ENCODE results near the gene CAMTA2. TPM values are rescaled to one million over a fixed set of nuclear protein-coding genes. Genes with fewer than 3 reads are reported as not detected.

Gene CAMTA2
- total RNA-seq, 2 donors from 2014 or later = 13.6 to 24.8 TPM

DNA sequence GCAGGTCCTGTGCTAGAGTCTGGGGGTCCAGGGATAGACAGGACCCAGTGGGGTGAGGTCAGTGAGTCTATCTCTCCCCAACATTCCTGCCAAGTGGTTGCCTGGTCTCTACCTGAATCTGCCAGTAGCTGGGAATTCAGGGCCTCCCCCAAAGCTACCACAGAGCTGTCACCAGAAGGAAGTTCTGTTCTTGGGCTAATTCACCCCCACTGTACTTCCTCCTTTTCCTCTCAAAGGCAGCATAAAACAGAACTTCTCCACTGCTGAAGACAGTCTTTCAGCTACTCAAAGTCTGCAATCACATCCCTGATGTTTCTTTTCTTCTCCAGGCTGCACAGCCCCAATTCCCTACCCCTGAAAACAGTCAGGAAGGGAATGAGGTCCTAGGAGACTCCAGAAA is 8.7 kb downstream of the CAMTA2 start:
- Mint-ChIP-seq H3K9me3 (no peaks in the 10 kb centered on the region), H3K4me1 (peaks cover 8% of the 10 kb centered on the region), H3K27ac (no peak overlapping the region), H3K4me3 (no peak overlapping the region), H3K27me3 (ENCODE audit: insufficient read depth) (peaks cover 61% of the 10 kb centered on the region), H3K36me3 (ENCODE audit: low read depth) (peaks cover 35% of the 10 kb centered on the region)
- TF ChIP-seq, protein P1, sequence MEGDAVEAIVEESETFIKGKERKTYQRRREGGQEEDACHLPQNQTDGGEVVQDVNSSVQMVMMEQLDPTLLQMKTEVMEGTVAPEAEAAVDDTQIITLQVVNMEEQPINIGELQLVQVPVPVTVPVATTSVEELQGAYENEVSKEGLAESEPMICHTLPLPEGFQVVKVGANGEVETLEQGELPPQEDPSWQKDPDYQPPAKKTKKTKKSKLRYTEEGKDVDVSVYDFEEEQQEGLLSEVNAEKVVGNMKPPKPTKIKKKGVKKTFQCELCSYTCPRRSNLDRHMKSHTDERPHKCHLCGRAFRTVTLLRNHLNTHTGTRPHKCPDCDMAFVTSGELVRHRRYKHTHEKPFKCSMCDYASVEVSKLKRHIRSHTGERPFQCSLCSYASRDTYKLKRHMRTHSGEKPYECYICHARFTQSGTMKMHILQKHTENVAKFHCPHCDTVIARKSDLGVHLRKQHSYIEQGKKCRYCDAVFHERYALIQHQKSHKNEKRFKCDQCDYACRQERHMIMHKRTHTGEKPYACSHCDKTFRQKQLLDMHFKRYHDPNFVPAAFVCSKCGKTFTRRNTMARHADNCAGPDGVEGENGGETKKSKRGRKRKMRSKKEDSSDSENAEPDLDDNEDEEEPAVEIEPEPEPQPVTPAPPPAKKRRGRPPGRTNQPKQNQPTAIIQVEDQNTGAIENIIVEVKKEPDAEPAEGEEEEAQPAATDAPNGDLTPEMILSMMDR (conservative IDR thresholded peaks at IDR 0.05) = no peak
- Histone ChIP-seq H3K4me1 (ENCODE audit: control insufficient read depth, insufficient read depth, low read length) (peaks cover 3% of the 10 kb centered on the region), H3K9ac (ENCODE audit: extremely low read depth, low read length, poor library complexity, severe bottlenecking) (no peak overlapping the region), H3K27me3 (ENCODE audit: control insufficient read depth, insufficient read depth, low read length, poor library complexity, severe bottlenecking) (peaks cover 13% of the 10 kb centered on the region), H3K4me3 (ENCODE audit: low read length) (no peak overlapping the region), H3K9me3 (ENCODE audit: control insufficient read depth, low read length) (no peaks in the 10 kb centered on the region), H3K27ac (ENCODE audit: low read depth, low read length) (no peak overlapping the region), H3K36me3 (ENCODE audit: control insufficient read depth, insufficient read depth, low read length) (peaks cover 31% of the 10 kb centered on the region)
- DNase-seq = no peak

DNA sequence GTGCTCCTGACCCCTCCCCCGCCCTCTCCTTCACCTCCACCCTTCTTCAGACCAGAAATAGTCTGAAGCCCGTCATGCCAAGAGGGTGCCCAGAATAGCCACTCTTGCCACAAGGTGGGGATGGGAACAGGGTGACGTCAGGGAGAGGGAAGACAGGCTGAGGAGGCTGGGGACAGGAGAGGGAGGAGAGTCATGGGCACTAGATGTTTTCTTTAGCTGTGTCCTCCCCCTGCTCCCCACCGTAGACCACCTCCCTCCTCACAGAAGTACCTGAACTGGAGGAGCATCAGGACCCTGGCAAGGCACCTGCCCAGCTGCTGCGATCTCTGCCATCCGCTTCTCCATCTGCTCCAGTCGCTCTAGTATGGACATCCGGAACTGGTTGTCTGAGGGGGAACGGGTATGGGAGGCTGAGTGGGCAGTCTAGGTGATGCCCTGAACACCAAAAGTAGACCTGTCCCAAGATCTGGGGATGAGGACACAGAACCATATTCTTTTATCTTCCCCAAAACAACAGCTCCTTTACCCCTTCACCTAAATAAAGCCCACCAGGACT is 13.3 kb downstream of the CAMTA2 start:
- peak; percentile 42 for DNase-seq
- TF ChIP-seq, protein P1 (conservative IDR thresholded peaks at IDR 0.05) = no peak
- WGBS, 2 experiments (ENCODE audit: insufficient coverage in 1 of 2, insufficient read length in 1 of 2) = 93 to 100% methylated on average over 3 to 9 of the region's 9 CpGs
- peaks cover 17% of the 10 kb centered on the region for H3K4me1 Mint-ChIP-seq
- H3K4me3 ChIP-seq (ENCODE audit: low read length) = no peak overlapping the region
- peaks cover 36% of the 10 kb centered on the region for H3K36me3 Mint-ChIP-seq (ENCODE audit: low read depth)
- H3K4me3 Mint-ChIP-seq = no peak overlapping the region
- peaks cover 3% of the 10 kb centered on the region for H3K4me1 ChIP-seq (ENCODE audit: control insufficient read depth, insufficient read depth, low read length)
- no peak overlapping the region for H3K9ac ChIP-seq (ENCODE audit: extremely low read depth, low read length, poor library complexity, severe bottlenecking)
- H3K9me3 Mint-ChIP-seq = no peaks in the 10 kb centered on the region
- peaks cover 52% of the 10 kb centered on the region for H3K27me3 Mint-ChIP-seq (ENCODE audit: insufficient read depth)
- no peaks in the 10 kb centered on the region for H3K9me3 ChIP-seq (ENCODE audit: control insufficient read depth, low read length)
- no peak overlapping the region for H3K27ac Mint-ChIP-seq
- no peak overlapping the region for H3K27ac ChIP-seq (ENCODE audit: low read depth, low read length)
- peaks cover 13% of the 10 kb centered on the region for H3K27me3 ChIP-seq (ENCODE audit: control insufficient read depth, insufficient read depth, low read length, poor library complexity, severe bottlenecking)
- peaks cover 60% of the 10 kb centered on the region for H3K36me3 ChIP-seq (ENCODE audit: control insufficient read depth, insufficient read depth, low read length)

DNA sequence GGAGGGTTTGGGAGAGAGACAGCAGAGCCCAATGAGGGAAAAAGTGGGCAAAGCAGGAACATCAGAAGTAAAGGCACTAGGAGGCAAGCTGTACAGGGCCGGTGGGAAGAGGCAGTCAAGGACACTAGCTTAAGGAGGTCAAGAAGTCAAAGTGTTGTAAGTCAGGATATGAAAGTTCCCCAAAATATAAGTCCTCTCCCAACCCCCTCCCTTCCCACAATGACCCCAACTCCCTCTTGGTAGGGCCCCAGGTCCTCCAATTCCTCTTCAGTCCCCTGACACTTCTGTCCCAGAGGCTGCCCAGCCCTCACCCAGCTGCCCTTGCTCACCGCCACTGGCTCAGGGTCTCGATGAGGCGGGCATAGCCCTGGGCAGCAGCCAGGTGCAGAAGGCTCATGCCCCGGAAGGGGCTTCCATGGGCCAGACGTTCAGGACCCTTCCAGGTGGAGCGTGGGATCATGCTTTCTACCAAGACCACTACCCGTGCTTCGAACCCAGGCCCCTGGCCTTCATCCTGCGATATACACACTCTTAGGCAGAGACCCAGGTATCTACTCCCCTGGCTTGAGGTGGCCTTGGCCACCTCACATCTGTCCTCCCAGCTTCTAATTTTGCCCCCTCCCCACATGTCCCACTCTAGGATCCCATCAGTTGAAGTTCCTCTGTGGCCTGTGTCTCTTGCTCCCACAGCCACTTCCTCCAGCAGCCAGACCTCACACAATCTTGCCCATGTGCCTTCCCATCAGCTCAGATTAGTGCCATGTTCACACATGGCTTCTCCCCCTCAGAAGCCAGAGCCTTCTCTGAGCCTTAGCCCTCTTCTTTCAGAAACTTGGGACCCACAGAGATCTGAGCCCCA is 14.0 kb downstream of the CAMTA2 start:
- H3K9me3 ChIP-seq (ENCODE audit: control insufficient read depth, low read length) = no peaks in the 10 kb centered on the region
- peaks cover 46% of the 10 kb centered on the region for H3K27me3 Mint-ChIP-seq (ENCODE audit: insufficient read depth)
- H3K36me3 ChIP-seq (ENCODE audit: control insufficient read depth, insufficient read depth, low read length) = peaks cover 60% of the 10 kb centered on the region
- no peak overlapping the region for H3K4me3 ChIP-seq (ENCODE audit: low read length)
- DNase-seq = peak; percentile 42
- H3K4me1 ChIP-seq (ENCODE audit: control insufficient read depth, insufficient read depth, low read length) = peaks cover 6% of the 10 kb centered on the region
- H3K36me3 Mint-ChIP-seq (ENCODE audit: low read depth) = peaks cover 34% of the 10 kb centered on the region
- 86 to 94% methylated on average over 5 to 10 of the region's 10 CpGs for WGBS, 2 experiments (ENCODE audit: insufficient coverage in 1 of 2, insufficient read length in 1 of 2)
- H3K27me3 ChIP-seq (ENCODE audit: control insufficient read depth, insufficient read depth, low read length, poor library complexity, severe bottlenecking) = peaks cover 8% of the 10 kb centered on the region
- H3K27ac Mint-ChIP-seq = no peak overlapping the region
- TF ChIP-seq, protein P1 (conservative IDR thresholded peaks at IDR 0.05) = no peak
- no peaks in the 10 kb centered on the region for H3K9me3 Mint-ChIP-seq
- H3K9ac ChIP-seq (ENCODE audit: extremely low read depth, low read length, poor library complexity, severe bottlenecking) = no peak overlapping the region
- no peak overlapping the region for H3K27ac ChIP-seq (ENCODE audit: low read depth, low read length)
- H3K4me3 Mint-ChIP-seq = no peak overlapping the region
- peaks cover 23% of the 10 kb centered on the region for H3K4me1 Mint-ChIP-seq
